Measurements from ENCODE around the gene HSPA4.

Gene HSPA4

DNA sequence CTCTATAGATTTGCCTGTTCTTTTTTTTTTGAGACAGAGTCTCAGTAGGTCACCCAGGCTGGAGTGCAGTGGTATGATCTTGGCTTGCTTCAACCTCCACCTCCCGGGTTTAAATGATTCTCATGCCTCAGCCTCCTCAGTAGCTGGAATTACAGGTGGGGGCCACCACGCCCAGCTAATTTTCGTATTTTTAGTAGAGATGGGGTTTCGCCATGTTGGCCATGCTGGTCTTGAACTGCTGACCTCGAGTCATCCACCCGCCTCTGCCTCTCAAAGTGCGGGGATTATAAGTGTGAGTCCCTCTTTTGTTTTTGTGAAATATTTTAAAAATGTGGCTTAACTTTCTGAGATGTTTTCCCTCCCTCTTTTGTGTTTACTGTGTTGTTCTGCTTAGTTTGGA lies 29.2 kb downstream of the HSPA4 start:
- no peak for TF ChIP-seq FOXP2 (optimal IDR thresholded peaks at IDR 0.05; ENCODE audit: borderline replicate concordance, extremely low read depth, extremely low read length, insufficient read depth)
- no peak for TF ChIP-seq TAF1 (IDR thresholded peaks at IDR 0.05; ENCODE audit: borderline replicate concordance, insufficient read depth, low read length)
- no peak for TF ChIP-seq SIN3A (IDR thresholded peaks at IDR 0.05; ENCODE audit: borderline replicate concordance, insufficient read depth, low read length)
- no peak for TF ChIP-seq POLR2AphosphoS5 (IDR thresholded peaks at IDR 0.05; ENCODE audit: low read depth, low read length)
- TF ChIP-seq, protein P1, sequence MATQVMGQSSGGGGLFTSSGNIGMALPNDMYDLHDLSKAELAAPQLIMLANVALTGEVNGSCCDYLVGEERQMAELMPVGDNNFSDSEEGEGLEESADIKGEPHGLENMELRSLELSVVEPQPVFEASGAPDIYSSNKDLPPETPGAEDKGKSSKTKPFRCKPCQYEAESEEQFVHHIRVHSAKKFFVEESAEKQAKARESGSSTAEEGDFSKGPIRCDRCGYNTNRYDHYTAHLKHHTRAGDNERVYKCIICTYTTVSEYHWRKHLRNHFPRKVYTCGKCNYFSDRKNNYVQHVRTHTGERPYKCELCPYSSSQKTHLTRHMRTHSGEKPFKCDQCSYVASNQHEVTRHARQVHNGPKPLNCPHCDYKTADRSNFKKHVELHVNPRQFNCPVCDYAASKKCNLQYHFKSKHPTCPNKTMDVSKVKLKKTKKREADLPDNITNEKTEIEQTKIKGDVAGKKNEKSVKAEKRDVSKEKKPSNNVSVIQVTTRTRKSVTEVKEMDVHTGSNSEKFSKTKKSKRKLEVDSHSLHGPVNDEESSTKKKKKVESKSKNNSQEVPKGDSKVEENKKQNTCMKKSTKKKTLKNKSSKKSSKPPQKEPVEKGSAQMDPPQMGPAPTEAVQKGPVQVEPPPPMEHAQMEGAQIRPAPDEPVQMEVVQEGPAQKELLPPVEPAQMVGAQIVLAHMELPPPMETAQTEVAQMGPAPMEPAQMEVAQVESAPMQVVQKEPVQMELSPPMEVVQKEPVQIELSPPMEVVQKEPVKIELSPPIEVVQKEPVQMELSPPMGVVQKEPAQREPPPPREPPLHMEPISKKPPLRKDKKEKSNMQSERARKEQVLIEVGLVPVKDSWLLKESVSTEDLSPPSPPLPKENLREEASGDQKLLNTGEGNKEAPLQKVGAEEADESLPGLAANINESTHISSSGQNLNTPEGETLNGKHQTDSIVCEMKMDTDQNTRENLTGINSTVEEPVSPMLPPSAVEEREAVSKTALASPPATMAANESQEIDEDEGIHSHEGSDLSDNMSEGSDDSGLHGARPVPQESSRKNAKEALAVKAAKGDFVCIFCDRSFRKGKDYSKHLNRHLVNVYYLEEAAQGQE (IDR thresholded peaks at IDR 0.05; ENCODE audit: insufficient read depth in 1 of 2, low read depth in 2 of 2, low read length in 2 of 2) = no peak

DNA sequence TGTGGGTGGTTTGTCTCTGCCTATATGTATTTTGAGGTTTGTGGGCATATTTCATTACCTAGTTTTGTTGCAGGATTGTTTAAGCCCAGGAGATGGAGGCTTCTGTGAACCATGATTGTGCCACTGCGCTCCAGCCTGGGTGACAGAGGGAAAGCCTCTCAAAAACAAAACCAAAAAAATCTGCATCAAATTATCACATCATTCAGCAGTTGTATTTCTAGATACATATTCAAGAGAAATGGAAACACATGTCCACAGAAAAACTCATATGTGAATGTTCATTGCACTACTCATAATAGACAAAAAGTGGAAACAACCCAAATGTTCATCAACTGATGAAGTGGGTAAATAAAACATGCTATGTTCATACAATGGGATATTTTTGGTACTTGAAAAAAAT lies 29.9 kb downstream of the HSPA4 start:
- no peak for TF ChIP-seq POLR2AphosphoS5 (IDR thresholded peaks at IDR 0.05; ENCODE audit: low read depth, low read length)
- TF ChIP-seq, protein P1 (IDR thresholded peaks at IDR 0.05; ENCODE audit: insufficient read depth in 1 of 2, low read depth in 2 of 2, low read length in 2 of 2) = no peak

- TF ChIP-seq SIN3A (IDR thresholded peaks at IDR 0.05; ENCODE audit: borderline replicate concordance, insufficient read depth, low read length) (no peak), TAF1 (IDR thresholded peaks at IDR 0.05; ENCODE audit: borderline replicate concordance, insufficient read depth, low read length) (no peak), POLR2AphosphoS5 (IDR thresholded peaks at IDR 0.05; ENCODE audit: low read depth, low read length) (no peak), FOXP2 (optimal IDR thresholded peaks at IDR 0.05; ENCODE audit: borderline replicate concordance, extremely low read depth, extremely low read length, insufficient read depth) (no peak)
- TF ChIP-seq, protein P1 (IDR thresholded peaks at IDR 0.05; ENCODE audit: insufficient read depth in 1 of 2, low read depth in 2 of 2, low read length in 2 of 2) = no peak
Observed at GRCh38 chr5:133082128-133082527, 30.3 kb downstream of the HSPA4 start.

- TF ChIP-seq, protein P1 (IDR thresholded peaks at IDR 0.05; ENCODE audit: insufficient read depth in 1 of 2, low read depth in 2 of 2, low read length in 2 of 2) = no peak
- TF ChIP-seq SIN3A (IDR thresholded peaks at IDR 0.05; ENCODE audit: borderline replicate concordance, insufficient read depth, low read length) = no peak
- no peak for TF ChIP-seq TAF1 (IDR thresholded peaks at IDR 0.05; ENCODE audit: borderline replicate concordance, insufficient read depth, low read length)
- no peak for TF ChIP-seq FOXP2 (optimal IDR thresholded peaks at IDR 0.05; ENCODE audit: borderline replicate concordance, extremely low read depth, extremely low read length, insufficient read depth)
- TF ChIP-seq POLR2AphosphoS5 (IDR thresholded peaks at IDR 0.05; ENCODE audit: low read depth, low read length) = no peak
Observed at GRCh38 chr5:133083901-133084300, 32.1 kb downstream of the HSPA4 start.

GRCh38 chr5:133086366-133086875 lies 34.6 kb downstream of the HSPA4 start:
- TF ChIP-seq TAF1 (IDR thresholded peaks at IDR 0.05; ENCODE audit: borderline replicate concordance, insufficient read depth, low read length) = no peak
- no peak for TF ChIP-seq SIN3A (IDR thresholded peaks at IDR 0.05; ENCODE audit: borderline replicate concordance, insufficient read depth, low read length)
- TF ChIP-seq, protein P1 (IDR thresholded peaks at IDR 0.05; ENCODE audit: insufficient read depth in 1 of 2, low read depth in 2 of 2, low read length in 2 of 2) = no peak
- no peak for TF ChIP-seq FOXP2 (optimal IDR thresholded peaks at IDR 0.05; ENCODE audit: borderline replicate concordance, extremely low read depth, extremely low read length, insufficient read depth)
- TF ChIP-seq POLR2AphosphoS5 (IDR thresholded peaks at IDR 0.05; ENCODE audit: low read depth, low read length) = no peak
